GM23248 (cell line): ENCODE data around the gene RANBP10. TPM values are rescaled to one million over a fixed set of nuclear protein-coding genes. Genes with fewer than 3 reads are reported as not detected.

Experiments
- DNase-seq: peaks from one replicate; pipeline ENCODE4 v3.0.0-alpha.2; 2015
- H2AFZ ChIP-seq: fragments of 200-600 bp; sonication (generic); 2 replicates; pipeline ENCODE4 v1.6.1; 2016; ENCODE audit warnings: antibody characterized with exemption
- H3F3A ChIP-seq: fragments of 200-600 bp; sonication (generic); 2 replicates; pipeline ENCODE4 v1.6.1; 2016; ENCODE audit warnings: mild to moderate bottlenecking, antibody characterized with exemption, mixed run types; ENCODE audit not compliant: insufficient read depth
- H3K27ac ChIP-seq: fragments of 200-600 bp; sonication (generic); 2 replicates; pipeline ENCODE4 v1.5.1; 2016; ENCODE audit warnings: mild to moderate bottlenecking
- H3K27me3 ChIP-seq: fragments of 200-600 bp; sonication (generic); replicated peaks from 2 replicates; pipeline ENCODE4 v1.6.1; 2016; ENCODE audit warnings: mild to moderate bottlenecking; ENCODE audit not compliant: insufficient read depth
- H3K36me3 ChIP-seq: fragments of 200-600 bp; sonication (generic); 2 replicates; pipeline ENCODE4 v1.6.1; 2016; ENCODE audit warnings: low read depth, mild to moderate bottlenecking
- H3K4me1 ChIP-seq: fragments of 200-600 bp; sonication (generic); 2 replicates; pipeline ENCODE4 v1.6.1; 2016; ENCODE audit warnings: mild to moderate bottlenecking; ENCODE audit not compliant: insufficient read depth
- H3K4me2 ChIP-seq: fragments of 200-600 bp; sonication (generic); one replicate; pipeline ENCODE4 v1.6.1; 2016; ENCODE audit warnings: mild to moderate bottlenecking; ENCODE audit not compliant: unreplicated experiment
- H3K4me3 ChIP-seq: fragments of 200-600 bp; sonication (generic); 2 replicates; pipeline ENCODE4 v1.5.1; 2016; ENCODE audit warnings: mild to moderate bottlenecking
- H3K79me2 ChIP-seq: fragments of 200-600 bp; sonication (generic); 2 replicates; pipeline ENCODE4 v1.6.1; 2016; ENCODE audit warnings: mild to moderate bottlenecking; ENCODE audit not compliant: insufficient read depth
- H3K9ac ChIP-seq: fragments of 200-600 bp; sonication (generic); 2 replicates; pipeline ENCODE4 v1.6.1; 2016; ENCODE audit warnings: mild to moderate bottlenecking
- H3K9me2 ChIP-seq: fragments of 200-600 bp; sonication (generic); 2 replicates; pipeline ENCODE4 v1.6.1; 2016; ENCODE audit warnings: mixed run types, mild to moderate bottlenecking, moderate library complexity; ENCODE audit not compliant: insufficient read depth
- H3K9me3 ChIP-seq: fragments of 200-600 bp; sonication (generic); one replicate; pipeline ENCODE4 v1.6.1; 2017; ENCODE audit warnings: low read depth
- H4K20me1 ChIP-seq: fragments of 200-600 bp; sonication (generic); 2 replicates; pipeline ENCODE4 v1.6.0; 2016; ENCODE audit not compliant: insufficient read depth
- EZH2 ChIP-seq: fragments of 200-600 bp; sonication (generic); IDR thresholded peaks from 2 replicates; pipeline ENCODE4 v1.6.1; 2018; ENCODE audit warnings: antibody characterized with exemption, mild to moderate bottlenecking; ENCODE audit not compliant: insufficient read depth, poor library complexity, severe bottlenecking
- EZH2phosphoT487 ChIP-seq: fragments of 200-600 bp; sonication (generic); IDR thresholded peaks from 2 replicates; pipeline ENCODE4 v1.6.1; 2018; ENCODE audit warnings: antibody characterized with exemption, moderate library complexity, mild to moderate bottlenecking, low read depth; ENCODE audit not compliant: insufficient read depth
- WGBS, 2 experiments: methylation state at CpG; one replicate each; pipeline ENCODE4 v1.1.6; 2015 to 2017; ENCODE audit warnings: low lambda C conversion rate in 2 of 2, low coverage in 1 of 2; ENCODE audit errors: missing lambda C conversion rate in 2 of 2; 5-methylcytosine and 5-hydroxymethylcytosine counted together
- in situ Hi-C: fragments of 300-500 bp; cut with MboI; formaldehyde crosslinking; loops from 2 replicates; pipeline ENCODE4 v1.15.0; 2020
- polyA plus RNA-seq: library from polyadenylated mRNA; unstranded; fragments of >200 nt; fragmentation: Nextera tagmentation; extraction: Ambion mirVana; gene quantifications from 2 replicates; pipeline ENCODE4 v1.2.1, GENCODE V29; 2016
- total RNA-seq: library from RNA; depleted of rRNA; stranded (reverse); fragments of >200 nt; shearing (Covaris generic); gene quantifications from 2 replicates; pipeline ENCODE4 v1.2.3, GENCODE V29; 2014

The RANBP10 gene
- total and polyA plus RNA-seq, 2 experiments from 2014 or later: 2.4 to 5.8 TPM

DNA sequence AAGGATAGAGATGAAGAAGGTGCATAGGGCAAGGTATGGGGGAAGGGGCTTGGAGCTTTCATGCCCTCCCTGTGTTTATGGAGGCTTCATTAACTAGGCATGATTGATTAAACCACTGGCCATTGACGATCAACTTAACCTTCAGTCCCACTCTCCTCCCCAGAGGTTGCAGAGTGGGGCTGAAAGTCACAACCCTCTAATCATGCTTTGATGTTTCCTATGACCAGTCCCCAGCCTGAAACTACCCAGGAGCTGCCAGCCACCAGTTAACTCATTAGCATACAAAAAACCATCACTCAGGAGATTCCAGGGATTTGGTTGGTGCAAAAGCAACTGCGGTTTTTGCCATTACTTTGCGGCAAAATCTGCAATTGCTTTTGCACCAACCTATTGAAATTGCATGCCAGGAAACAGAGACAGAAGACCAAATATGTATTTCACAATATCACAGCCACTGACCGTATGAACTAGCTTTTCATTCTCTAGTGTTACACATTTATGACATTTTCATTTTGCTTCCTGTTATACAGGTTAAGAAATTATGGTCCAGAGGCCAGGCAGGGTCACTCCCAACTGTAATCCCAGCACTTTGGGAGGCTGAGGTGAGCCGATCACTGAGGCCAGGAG lies 92.6 kb downstream of the RANBP10 start:
- DNase-seq: no peak
- peaks cover 92% of the 10 kb centered on the region for H3K79me2 ChIP-seq
- H4K20me1 ChIP-seq: no peaks in the 10 kb centered on the region; the same call in 1 of the 2 replicates
- H3K27ac ChIP-seq: no peak overlapping the region
- no peak overlapping the region for H3K4me2 ChIP-seq
- no peak overlapping the region for H3K4me3 ChIP-seq
- no peak overlapping the region for H2AFZ ChIP-seq
- no peak overlapping the region for H3K9ac ChIP-seq
- H3K36me3 ChIP-seq: no peaks in the 10 kb centered on the region
- H3K27me3 ChIP-seq: no peaks in the 10 kb centered on the region
- H3F3A ChIP-seq: peaks cover 11% of the 10 kb centered on the region
- H3K9me2 ChIP-seq: no peaks in the 10 kb centered on the region
- no peaks in the 10 kb centered on the region for H3K9me3 ChIP-seq
- H3K4me1 ChIP-seq: peaks cover 14% of the 10 kb centered on the region
- WGBS, 2 experiments: 74 to 77% methylated on average over 5 of the region's 5 CpGs
- no peak for TF ChIP-seq EZH2phosphoT487
- no peak for TF ChIP-seq EZH2
- in situ Hi-C loops: no loop called here

DNA sequence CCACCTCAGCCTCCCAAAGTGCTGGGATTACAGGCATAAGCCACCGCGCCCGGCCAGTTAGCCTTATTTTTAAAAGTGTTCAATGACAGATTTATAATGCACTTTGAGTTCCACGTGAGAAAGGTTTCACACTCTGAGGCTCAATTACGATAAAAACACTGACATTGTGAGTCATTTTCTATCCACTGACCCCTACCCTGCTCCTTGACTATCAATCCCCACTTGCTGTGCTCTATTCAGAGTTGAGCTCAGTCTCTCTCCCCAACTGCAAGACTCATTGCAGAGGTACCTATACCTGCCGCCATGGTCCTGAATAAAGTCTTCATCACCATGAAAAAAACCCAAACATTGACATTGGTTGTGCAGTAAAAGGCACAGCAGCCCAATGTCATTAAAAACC lies 95.8 kb downstream of the RANBP10 start:
- Histone ChIP-seq H3K4me1 (peaks cover 13% of the 10 kb centered on the region), H3K4me3 (no peak overlapping the region), H3K4me2 (no peak overlapping the region), H3K27me3 (no peaks in the 10 kb centered on the region), H4K20me1 (no peaks in the 10 kb centered on the region; the same call in 1 of the 2 replicates), H3K9me3 (no peaks in the 10 kb centered on the region), H3K27ac (no peak overlapping the region), H3K79me2 (peaks cover 82% of the 10 kb centered on the region), H3F3A (peaks cover 20% of the 10 kb centered on the region), H3K36me3 (no peaks in the 10 kb centered on the region), H2AFZ (no peak overlapping the region), H3K9ac (no peak overlapping the region), H3K9me2 (no peaks in the 10 kb centered on the region)
- no peak for DNase-seq
- WGBS, 2 experiments: 97 to 98% methylated on average over 6 of the region's 6 CpGs
- no peak for TF ChIP-seq EZH2phosphoT487
- TF ChIP-seq EZH2: no peak
- in situ Hi-C loops: no loop called here

DNA sequence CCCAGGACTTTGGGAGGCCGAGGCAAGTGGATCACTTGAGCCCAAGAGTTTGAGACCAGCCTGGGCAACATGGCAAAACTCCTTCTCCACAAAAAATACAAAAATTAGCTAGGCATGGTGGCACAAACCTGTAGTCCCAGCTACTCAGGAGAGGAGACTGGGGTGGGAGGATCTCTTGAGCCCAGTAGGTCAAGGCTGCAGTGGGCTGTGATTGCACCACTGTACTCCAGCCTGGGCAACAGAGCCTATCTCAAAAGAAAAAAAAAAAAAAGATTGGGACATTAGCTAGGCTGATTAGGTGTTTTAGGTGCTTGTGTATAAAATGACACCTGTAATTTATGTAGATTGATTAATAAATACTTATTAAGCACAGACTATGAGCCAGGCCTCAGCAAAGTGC lies 97.3 kb downstream of the RANBP10 start:
- Histone ChIP-seq H4K20me1 (no peaks in the 10 kb centered on the region; the same call in 1 of the 2 replicates), H3K79me2 (peaks cover 82% of the 10 kb centered on the region), H3K9me3 (no peaks in the 10 kb centered on the region), H3K4me1 (peaks cover 13% of the 10 kb centered on the region), H3K9ac (no peak overlapping the region), H3F3A (peaks cover 20% of the 10 kb centered on the region), H3K4me2 (no peak overlapping the region), H2AFZ (no peak overlapping the region), H3K36me3 (no peaks in the 10 kb centered on the region), H3K27me3 (no peaks in the 10 kb centered on the region), H3K9me2 (no peaks in the 10 kb centered on the region), H3K4me3 (no peak overlapping the region), H3K27ac (no peak overlapping the region)
- TF ChIP-seq EZH2phosphoT487: no peak
- TF ChIP-seq EZH2: no peak
- no peak for DNase-seq
- WGBS, 2 experiments: 94 to 100% methylated on average over 1 of the region's 1 CpG
- in situ Hi-C loops: no loop called here

DNA sequence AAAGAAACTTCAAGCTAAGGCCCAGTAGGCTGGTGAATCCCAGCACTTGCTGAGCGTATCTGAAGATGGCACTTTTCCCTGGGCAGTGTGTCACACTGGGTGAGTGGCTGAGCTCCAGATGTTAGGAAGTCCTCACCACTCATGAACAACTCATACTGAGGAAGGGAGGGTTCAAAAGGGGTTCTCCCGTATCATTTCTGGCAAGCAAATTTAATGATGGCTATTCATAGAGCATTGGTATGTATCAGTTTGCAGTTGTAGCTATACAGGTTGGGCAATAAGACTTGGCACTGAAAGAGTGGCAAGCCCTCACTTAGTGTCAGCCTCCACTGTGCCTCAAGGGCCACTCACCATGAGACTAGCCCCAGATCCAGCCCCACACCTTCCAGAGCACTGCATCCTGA lies 98.0 kb downstream of the RANBP10 start:
- in situ Hi-C loops: no loop called here
- H3K36me3 ChIP-seq: no peaks in the 10 kb centered on the region
- TF ChIP-seq EZH2: no peak
- TF ChIP-seq EZH2phosphoT487: no peak
- H3K9me3 ChIP-seq: no peaks in the 10 kb centered on the region
- peaks cover 20% of the 10 kb centered on the region for H3F3A ChIP-seq
- no peak overlapping the region for H3K9ac ChIP-seq
- no peaks in the 10 kb centered on the region for H3K9me2 ChIP-seq
- H3K4me2 ChIP-seq: no peak overlapping the region
- H2AFZ ChIP-seq: no peak overlapping the region
- H3K79me2 ChIP-seq: peaks cover 82% of the 10 kb centered on the region
- peaks cover 13% of the 10 kb centered on the region for H3K4me1 ChIP-seq
- H3K4me3 ChIP-seq: no peak overlapping the region
- H4K20me1 ChIP-seq: no peaks in the 10 kb centered on the region
- no peaks in the 10 kb centered on the region for H3K27me3 ChIP-seq
- peak overlapping the region; percentile 17; the same call in 1 of the 2 replicates for H3K27ac ChIP-seq
- DNase-seq: peak; percentile 91
- 15 to 17% methylated on average over 2 of the region's 2 CpGs for WGBS, 2 experiments
